Measurements from ENCODE around the gene VRK1.

- TF ChIP-seq POLR2A (IDR thresholded peaks at IDR 0.05; ENCODE audit: low read length) (no peak), GATA1 (IDR thresholded peaks at IDR 0.05; ENCODE audit: low read depth, low read length) (no peak)
These were observed 19.1 kb downstream of the VRK1 start for GRCh38 chr14:96816281-96816680.

Measured in erythroblast (primary cell).